HG03521 (cell line): ENCODE measurements around the gene LIMK2.
A peak's percentile ranks its signal among the peaks of the same experiment; 100 is the strongest.
"Not testable (repeated sequence)": the region's sequence is repeated elsewhere in the genome, so short reads cannot be mapped to it uniquely, and the experiment has no call there.

Experiments
- ATAC-seq: cut with Tn5 transposase; IDR thresholded peaks from one replicate; pipeline ENCODE4 v1.9.1; 2021; ENCODE audit warnings: mild to moderate bottlenecking, moderate library complexity; ENCODE audit not compliant: unreplicated experiment

Gene LIMK2

DNA sequence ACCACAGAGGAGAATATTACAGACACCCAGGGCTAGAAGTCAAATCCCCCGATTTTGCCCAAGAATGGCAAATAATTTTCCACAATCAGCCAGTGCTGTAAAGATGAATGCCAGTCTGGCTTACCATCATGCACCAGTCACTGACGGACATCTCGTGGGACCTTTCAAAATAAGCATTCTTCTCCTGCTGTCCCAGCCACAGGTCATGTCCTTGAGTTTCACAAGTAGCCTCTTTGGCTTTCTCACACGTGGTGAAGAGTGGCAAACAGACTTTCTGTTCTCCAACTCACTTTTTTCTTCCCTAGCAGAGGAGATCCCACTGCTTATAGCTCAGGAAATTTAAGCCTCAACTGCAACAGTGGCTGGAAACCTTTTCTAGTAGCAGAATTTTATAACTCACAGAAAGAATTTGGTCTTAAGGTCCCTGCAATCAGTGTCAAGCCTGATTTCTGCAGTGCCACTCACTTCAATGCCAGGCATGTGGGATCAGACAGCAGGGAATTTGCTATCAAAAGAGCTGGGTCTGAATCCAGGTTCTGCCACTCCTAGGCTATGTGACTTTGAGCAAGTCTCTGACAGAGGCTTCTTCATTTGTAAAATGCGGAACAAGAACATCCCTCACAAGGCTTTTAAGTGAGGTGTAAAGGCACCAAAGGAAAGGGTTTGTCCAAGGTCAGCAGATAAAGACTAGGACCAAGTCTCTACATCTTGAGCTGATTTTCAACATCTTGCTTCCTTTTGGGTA lies 76.6 kb downstream of the LIMK2 start:
- no peak for ATAC-seq

DNA sequence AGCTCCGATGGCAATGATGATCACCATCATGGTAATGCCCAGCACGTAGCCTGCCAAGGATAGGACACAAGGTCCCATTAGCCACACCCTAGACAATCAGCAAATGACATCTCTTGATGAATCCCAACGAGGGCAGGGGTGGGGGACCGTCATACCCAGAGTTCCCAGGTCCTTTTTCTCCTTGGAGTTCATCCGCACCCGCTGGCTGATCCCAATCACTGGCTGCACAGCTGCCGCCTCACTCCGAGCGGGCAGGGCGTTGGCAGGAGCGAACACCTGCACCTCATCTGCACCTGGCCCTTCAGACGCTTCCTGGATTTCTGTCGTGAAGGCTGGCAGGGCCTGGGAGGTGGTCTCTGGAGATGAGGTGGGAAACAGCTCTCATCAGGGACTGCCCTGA lies 77.2 kb downstream of the LIMK2 start:
- ATAC-seq, result no peak

DNA sequence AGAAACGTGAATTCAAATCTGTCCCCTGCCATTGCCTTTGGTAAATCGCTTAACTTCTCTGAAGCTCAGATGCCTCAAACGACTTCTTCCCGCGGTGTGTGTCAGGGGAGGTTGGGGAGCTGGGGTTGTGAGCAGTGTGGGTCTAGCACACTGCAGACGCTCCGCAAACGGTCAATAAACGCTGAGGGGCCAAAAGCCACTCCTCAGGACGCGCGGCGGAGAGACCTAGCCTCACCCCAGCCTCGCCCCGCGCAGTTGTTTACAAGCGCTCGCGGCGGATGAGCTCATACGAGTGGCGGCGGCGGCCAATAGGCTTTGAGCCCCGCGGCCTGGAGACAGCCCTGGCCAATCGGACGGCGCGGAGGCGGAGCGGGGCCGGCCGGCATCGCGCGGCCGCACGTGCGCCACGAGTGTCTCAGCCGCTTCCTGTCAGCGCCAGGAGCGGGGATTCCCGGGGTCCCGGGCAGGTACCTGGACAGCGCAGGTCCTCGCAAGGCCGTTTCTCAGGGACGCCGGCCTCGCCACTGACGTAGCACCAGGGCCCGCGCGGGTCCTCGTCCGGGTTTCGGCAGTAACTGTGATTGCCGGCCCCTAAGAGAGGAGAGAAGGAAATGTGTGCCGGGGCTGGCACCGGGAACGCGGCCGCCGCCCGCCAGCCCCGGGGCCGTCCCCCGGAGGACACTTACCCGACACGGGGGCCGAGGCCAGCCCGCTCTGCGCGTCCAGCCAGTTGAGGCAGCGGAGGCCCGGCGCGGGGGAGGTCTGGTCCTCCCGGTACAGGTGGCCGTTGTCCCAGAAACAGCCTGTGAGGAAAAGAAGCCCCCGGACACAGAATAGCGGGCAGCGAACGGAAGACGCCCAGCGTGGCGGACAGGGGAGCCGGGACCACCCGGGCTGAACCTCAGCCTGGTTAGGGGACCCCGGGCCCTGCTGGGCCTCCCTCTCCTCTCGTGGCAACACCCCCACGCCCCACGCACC lies 78.7 kb downstream of the LIMK2 start:
- peak; percentile 94 for ATAC-seq

DNA sequence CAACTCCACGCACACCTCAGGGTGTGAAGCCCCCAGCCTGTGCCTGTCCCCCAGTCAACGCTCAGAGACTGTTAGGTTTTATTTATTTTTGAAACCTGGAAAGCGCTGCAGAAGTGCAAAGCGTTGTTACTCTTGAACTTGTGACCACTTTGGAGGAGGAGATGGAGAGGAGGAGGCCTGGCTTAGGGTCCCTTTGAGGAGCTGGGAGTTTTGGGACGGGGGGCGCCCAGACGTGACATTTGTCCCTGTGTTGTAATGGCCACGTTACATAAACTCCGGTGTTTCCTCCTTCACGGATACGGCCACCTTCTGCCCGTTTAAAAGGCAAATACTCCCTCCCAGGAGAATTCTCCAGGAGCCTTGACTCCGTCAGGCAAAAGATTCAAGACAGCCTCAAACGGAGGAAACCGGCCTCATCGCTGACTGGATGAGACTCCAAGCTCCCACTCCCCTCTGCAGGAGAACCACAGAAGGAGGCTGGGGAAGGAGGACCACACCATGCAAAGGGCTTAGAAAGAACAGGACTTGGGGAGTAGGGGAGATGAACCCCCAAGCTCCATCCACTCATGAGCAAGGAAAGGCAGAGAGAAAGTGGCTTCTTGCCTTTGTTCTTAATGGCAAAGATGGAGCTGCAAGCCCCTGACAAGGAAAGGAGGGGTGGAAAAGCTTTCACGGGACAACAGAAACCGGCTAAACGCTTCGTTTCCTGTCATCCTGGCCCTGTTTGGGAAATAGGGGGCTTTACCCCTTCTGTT lies 79.6 kb downstream of the LIMK2 start:
- ATAC-seq, result no peak

DNA sequence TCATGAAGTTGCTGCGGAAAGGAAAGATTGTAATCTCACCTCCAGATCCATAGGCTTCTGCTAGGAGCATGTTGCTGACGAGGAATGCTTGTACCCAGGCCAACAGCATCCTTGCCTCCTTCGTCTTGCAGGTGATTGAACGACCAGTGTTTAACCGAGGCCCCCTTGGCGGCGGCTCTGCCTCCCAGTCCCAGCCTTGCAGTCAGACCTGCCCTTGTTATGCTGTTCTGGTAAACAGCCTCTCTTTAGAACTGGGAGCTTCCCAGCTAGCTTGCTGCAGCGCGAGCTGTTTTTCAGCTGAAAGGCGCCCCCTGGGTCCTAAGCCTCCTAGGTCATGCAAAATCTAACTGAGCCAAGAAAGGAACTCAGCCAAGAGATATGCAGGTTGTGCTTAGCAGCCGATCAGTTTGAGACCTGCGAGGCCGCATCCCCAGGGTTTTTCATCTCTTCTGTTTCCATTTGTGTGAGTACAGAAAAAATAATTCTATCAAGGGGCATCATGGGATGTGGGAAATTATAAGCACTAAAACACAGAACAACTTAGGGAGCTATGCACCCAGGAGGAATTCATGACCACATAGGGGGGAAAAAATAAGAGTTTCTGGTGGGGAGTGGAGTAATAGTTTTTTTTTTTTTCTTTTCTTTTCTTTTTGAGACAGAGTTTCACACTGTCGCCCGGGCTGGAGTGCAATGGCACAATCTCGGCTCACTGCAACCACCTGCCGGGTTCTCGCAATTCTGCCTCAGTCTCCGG lies 80.3 kb downstream of the LIMK2 start, which contains the start of gene PIK3IP1:
Gene PIK3IP1, minus strand, starts transcription at position 253 of the 754 bp plus-strand sequence. Its CDS starts 144 bp downstream, at position 109.
- no peak for ATAC-seq

DNA sequence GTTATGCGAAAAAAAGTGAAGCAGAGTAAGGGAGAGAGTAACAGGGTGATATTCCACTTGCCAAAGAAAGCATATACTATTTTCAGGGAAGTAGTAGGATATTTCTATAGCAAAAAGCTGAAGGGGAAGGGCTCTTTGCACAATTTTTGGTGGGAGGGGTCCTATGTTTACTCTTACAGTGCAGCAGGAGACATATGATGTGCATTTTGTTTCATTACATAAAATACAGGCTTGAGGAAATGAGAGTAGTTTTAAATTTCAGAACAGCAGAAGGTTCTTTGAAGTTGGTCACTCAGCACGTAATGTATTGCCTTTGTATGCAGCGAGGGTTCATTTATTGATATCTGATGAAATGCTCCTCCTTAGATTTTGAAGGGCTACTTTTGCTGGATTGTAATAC lies 83.3 kb downstream of the LIMK2 start:
- ATAC-seq, result no peak

DNA sequence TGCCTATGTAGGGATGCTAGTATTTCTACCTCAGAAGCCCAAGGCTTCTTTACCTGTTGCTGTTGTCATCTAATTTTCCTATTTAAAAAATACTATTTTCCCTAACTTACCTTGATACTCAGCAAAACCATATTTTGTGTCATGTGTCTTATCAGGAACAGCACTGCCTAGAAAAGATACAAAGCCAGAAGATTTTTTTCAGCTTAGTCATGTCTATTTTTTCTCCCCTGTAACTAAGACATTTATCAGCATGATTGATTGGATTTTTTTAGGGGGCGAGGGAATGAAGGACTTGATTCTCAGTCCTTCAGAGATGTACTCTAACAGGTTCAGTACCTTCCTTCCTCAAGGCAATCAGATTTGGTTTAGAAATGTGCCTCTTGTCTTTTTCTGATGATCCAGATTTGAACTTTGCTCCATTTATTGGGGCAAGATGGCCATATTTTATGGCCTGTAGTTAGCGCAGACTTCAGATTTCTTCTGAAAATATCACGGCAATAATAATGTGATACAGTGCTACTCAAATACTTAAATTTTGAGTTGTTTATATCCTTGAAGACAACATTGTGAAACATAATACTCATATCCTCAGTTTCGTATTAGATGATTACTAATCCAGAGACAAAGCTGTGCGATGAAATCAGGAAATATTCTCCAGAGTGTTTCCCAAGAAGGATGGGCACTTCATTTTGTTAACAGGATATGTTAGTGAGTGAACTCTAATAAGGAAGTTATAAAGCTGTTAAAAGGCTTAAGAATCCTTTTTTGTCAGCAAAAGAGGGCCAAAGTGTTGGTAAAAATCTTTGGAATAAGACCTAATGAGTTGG lies 83.9 kb downstream of the LIMK2 start:
- no peak for ATAC-seq

DNA sequence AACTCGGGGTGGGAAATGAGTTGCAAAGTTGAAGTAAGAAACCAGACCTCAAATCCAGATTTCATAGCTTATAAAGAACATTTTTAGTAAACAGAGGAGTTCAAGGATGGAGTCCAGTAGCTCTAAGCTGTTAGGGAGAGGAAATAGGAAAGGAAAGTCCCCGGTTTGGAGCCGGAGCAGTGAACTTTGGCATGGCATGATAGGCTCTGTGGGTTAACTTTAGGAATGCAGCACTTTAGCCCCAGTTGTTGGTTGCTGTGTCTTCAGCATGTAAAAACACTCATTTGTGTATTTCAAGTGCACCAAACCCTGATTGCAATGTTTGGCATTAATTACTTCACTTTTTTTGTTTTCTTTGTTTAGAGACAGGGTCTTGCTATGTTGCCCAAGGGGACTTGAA lies 88.8 kb downstream of the LIMK2 start:
- no peak for ATAC-seq

DNA sequence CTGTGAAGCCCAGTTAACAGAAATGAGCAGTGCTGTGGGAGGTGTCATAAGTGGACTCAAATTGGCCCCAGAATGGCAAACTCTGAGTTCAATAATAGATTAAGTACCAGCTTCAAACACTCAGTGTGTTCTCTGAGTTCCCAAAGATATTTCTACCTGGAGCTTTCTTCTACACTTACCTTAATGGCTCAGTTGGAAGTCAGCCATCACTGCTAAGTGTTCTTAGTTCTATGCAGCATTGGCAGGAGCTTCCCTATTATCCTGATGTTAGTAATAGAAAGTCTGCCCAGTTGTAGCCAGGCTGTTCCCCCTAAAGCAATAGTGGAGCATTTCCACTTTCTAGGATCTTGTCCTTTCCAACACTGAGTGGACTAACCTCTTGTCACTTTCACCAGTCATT lies 89.9 kb downstream of the LIMK2 start:
- ATAC-seq, result no peak

DNA sequence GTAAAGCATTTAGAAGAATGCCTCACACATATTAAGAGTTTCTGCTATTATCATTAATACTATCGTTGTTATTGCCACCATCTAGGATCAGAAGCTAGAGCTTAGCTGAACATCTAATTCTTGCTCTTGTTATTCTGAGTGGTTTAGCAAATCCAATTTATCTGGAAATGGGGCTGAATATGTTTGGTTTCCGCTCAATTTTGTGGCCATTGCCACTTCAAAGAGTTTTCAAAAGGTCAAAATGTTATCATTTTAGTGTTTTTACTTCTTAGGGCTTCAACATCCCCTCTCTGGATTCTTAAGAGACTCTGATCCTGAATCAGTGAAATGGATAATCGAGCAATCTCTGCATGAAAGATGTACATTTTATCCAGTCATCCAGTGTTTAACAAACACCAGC lies 90.4 kb downstream of the LIMK2 start:
- ATAC-seq, result no peak

DNA sequence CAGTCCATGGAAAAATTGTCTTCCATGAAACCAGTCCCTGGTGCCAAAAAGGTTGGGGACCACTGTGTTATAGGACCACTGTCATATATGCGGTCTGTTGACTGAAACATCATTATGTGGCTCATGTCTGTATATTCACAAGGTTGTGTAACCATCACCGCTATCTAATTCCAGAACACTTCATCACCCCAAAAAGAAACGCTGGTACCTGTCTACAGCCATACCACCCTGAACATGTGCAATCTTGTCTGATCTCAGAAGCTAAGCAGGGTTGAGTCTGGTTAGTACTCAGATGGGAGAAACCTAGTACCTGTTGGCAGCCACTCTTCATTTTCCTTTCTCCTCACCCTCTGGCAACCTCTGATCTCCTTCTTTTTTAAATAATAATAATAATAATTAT lies 93.1 kb downstream of the LIMK2 start:
- no peak for ATAC-seq

DNA sequence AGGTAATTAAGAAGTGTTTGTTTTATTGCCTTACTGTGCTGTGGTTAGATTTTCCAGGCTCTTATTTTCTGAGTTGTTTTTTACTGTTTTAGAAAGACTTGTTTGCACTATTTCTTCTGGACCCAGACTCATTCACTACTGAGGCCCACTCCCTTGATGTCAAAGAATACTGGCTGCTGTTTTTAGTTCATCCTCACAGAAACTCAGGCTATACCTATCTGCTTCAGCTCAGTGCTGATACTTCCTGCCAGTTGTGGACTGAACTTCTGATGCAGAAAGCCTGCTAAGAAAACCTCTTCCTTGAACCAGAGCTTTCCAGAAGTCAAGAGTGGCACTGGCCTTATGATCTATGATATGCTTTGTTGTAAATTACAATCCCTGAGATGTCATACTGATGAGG lies 96.1 kb downstream of the LIMK2 start:
- no peak for ATAC-seq

DNA sequence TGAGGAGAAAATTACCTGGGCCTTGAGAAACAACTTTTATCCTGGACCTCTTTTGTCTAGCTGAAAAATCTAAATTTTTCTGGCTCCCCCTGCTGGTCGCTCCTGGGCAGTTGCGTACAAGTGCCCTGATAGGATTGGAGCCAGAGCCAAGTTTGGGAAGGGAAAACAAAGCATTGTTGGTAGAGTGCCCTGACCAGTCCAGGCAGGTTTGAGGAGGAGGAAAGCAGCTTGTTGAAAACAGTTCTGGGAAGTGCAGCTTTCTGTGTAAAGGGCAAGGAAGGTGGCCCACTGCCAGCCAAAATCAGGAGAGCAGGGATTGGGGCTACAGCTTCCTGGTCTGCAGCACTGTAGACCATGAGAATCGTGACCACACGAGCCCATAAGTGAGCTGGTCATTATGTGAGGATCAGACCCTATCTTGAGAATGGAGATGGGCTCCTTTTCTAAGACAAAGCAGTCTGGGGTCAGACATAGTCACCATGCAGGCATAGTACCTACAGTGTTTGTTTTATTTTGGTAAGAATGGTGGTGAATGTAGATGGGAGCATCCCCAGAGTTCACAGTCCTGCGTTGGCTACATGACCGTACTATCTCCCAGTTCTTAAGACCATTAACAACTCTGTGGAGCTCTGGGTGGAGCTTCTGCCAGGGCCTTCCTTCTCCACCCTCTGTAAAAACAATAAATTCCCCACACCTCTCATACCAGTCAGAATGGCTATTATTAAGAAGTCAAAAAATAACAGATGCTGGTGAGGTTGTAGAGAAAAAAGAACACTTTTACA lies 101.5 kb downstream of the LIMK2 start:
- no peak for ATAC-seq

DNA sequence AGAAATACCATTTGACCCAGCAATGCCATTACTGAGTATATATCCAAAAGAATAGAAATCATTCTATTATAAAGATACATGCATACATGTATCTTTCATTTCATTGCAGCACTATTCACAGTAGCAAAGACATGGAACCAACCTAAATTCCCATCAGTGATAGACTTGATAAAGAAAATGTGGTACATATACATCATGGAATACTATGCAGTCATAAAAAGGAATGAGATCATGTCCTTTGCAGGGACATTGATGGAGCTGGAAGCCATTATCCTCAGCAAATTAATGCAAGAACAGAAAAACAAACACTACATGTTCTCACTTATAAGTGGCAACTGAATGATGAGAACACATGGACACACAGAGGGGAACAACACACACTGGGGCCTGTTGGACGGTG lies 102.1 kb downstream of the LIMK2 start:
- not testable (repeated sequence) for ATAC-seq

DNA sequence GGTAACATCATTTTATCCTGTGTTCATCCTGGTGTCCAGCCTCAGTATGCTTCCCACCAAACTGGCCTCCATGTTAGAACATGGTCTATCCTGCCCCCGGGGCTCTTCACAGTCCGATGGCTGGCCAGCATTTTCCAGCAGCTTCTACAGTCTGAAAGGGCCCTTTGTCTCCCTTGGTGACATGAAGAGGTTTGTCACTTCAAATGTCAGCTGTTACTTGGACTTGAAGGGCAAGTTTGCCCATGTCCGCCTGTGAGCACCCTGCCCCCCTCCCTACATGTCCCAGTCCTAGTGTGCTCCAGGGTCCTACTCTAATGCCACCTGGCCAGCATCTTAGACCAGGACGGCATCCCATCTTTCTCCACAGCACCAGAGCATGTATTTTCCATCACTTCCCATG lies 109.3 kb downstream of the LIMK2 start:
- ATAC-seq, result no peak

DNA sequence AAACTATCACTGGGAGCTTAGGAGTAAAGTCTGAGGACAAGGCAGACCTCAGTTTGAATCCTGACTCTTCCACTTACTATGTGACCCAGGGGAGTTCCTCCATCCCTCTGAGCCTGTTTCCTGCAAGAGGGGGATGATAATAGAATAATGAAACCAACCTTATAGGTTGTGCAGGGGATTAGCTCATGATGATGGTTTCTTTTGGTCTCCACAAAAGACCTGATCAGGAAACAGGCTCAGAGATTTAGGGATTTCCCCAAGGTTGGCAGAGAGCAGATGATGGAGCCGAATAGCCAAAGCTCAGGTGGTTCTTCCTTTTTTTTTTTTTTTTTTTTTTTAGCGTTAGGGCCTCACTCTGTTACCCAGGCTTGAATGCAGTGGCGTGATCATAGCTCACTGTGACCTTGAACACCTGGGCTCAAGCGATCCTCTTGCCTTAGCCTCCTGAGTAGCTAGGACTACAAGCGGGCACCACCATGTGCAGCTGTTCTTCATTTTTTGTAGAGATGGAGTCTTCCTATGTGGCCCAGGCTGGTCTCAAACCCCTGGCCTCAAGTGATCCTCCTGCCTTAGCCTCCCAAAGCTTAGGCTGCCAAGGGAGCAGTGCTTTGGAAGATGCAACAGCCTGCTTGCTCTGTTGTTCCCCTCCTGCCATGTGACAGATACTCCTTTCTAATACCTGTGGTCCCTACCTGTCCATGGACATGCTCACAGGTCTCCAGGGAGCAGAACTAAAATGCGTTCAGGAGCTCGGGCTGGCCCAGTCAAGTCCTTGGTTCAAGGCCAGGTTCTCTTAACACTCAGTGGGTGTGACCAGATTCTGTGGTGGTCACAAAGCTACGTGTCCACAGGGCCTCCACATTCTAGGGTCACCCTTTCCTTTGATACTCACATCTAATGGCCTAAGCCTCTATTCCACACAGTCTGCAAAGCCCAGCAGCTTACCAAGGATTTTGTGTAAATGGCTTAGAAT lies 111.8 kb downstream of the LIMK2 start:
- ATAC-seq, result no peak

DNA sequence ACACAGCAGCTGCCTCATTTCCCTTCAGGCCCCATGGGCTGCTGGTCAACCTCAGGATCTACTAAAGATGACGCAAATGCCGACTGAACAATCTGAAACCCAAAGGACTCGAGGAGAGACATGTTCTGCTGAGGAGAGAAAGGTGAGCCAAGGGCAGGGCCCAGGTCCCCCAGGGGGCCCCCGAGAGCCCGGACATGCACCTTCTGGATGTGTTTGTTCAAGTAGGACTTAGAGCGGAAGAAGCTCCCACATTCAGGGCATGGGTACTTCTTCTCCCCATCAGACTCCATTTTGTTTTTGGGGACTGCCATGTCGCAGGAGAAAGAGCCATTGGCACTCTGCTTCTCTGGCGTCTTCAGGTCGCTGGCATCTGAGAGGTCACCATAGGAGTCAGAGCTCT lies 114.8 kb downstream of the LIMK2 start:
- no peak for ATAC-seq
